ENCODE results near the gene NT5DC1.

DNA sequence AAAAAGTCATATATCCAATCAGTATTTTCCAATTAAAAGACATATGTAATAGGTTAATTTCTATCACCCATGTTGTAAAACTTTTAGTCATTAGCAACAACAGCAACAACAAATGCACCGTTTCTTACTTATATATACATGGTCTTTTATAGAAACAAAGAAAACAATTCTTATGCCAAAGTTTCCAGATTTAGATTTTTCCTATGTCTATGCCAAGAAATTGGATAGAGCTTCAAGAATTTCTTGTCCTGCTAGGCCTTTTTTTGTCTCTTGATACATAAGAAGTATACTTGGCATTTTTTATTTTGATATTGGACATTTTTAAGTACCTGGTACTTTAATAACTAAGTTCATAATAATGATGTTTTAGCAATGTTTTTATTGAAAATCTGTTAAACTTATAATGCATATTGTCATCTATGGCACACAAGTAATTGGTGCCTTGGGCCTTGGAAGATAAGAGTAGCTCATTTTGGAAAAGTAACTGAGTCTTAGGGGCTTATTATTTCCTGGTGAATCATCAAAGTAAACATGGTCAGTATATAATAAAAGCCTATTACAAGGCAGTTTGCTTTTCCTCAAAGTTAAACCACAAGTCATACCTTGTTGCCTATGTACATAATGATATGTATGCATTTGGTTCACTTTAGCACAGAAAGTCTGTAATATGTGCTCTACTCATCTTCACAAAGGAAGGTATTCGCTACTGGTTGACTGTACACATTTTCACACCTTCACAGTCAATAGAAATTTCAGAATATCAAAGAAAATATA is 29.9 kb upstream of the NT5DC1 start:
- no peak for TF ChIP-seq CTCF (IDR thresholded peaks at IDR 0.05)
- no peak for TF ChIP-seq EZH2 (IDR thresholded peaks at IDR 0.05; ENCODE audit: borderline replicate concordance, insufficient read depth, low read depth, low read length, poor library complexity, severe bottlenecking)
